ENCODE measurements around the gene TAOK3. TPM values are rescaled to one million over a fixed set of nuclear protein-coding genes. Genes with fewer than 3 reads are reported as not detected.

TAOK3 gene
- total RNA-seq, 1 experiment from 2014 or later: 17.7 TPM

DNA sequence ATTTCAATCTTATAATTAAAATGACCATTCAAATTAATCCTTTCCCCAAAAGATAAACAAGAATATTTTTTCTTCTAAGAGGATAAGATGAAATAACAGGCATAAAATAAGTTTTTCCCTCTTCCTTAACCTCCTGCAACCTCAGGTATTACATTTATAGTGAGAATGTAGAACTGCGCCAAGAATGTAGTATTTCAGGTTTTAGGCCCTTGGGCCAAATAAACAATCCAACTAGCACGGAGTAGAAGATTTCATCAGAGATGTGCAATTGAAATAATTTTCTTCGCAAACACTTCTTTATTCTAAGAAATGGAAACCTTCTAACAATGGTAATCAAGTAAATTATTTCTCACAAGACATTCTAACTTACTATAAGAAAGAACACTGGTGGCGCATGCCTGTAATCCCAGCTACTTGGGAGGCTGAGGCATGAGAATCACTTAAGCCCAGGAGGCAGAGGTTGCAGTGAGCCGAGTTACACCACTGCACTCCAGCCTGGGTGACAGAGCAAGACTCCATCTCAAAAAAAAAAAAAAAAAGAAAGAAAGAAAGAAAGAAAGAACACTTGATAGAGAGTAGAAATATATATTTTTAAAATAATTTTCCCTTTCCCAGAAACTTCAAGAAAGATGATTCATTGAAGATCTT, 100.8 kb downstream of the TAOK3 start:
- Histone ChIP-seq H3K9me3 (no peaks in the 10 kb centered on the region), H3K36me3 (ENCODE audit: control insufficient read depth, insufficient read depth, low read length) (no peaks in the 10 kb centered on the region), H3K4me1 (peaks cover 32% of the 10 kb centered on the region), H3K27me3 (replicated peaks; ENCODE audit: control insufficient read depth, insufficient read depth, low read length) (no peaks in the 10 kb centered on the region), H3K4me3 (ENCODE audit: low read depth, low read length) (no peak overlapping the region)
- Mint-ChIP-seq H3K9me3 (ENCODE audit: unreplicated experiment) (no peaks in the 10 kb centered on the region), H3K27me3 (ENCODE audit: insufficient read depth, unreplicated experiment) (no peaks in the 10 kb centered on the region), H3K4me1 (ENCODE audit: low read depth, unreplicated experiment) (peaks cover 26% of the 10 kb centered on the region), H3K36me3 (ENCODE audit: insufficient read depth, unreplicated experiment) (peaks cover 6% of the 10 kb centered on the region), H3K4me3 (ENCODE audit: unreplicated experiment) (peak overlapping the region; percentile 63), H3K27ac (ENCODE audit: unreplicated experiment) (peak overlapping the region; percentile 89)
- TF ChIP-seq, protein P1, sequence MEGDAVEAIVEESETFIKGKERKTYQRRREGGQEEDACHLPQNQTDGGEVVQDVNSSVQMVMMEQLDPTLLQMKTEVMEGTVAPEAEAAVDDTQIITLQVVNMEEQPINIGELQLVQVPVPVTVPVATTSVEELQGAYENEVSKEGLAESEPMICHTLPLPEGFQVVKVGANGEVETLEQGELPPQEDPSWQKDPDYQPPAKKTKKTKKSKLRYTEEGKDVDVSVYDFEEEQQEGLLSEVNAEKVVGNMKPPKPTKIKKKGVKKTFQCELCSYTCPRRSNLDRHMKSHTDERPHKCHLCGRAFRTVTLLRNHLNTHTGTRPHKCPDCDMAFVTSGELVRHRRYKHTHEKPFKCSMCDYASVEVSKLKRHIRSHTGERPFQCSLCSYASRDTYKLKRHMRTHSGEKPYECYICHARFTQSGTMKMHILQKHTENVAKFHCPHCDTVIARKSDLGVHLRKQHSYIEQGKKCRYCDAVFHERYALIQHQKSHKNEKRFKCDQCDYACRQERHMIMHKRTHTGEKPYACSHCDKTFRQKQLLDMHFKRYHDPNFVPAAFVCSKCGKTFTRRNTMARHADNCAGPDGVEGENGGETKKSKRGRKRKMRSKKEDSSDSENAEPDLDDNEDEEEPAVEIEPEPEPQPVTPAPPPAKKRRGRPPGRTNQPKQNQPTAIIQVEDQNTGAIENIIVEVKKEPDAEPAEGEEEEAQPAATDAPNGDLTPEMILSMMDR (IDR thresholded peaks at IDR 0.05; ENCODE audit: insufficient read depth in 1 of 2, low read depth in 1 of 2, low read length in 1 of 2, severe bottlenecking in 1 of 2, unreplicated experiment in 1 of 2): no peak
- peak; percentile 54 to 79 for DNase-seq
- intact Hi-C loops (cut with micrococcal nuclease; ENCODE audit: unreplicated experiment): loop anchor here (1.0 kb wide), 1 partner anchor 104 kb away; the partner anchor contains the start of gene SUDS3
- no TSS peak for BruUV-seq (replicated peaks)
- POLR2A ChIA-PET: no interaction called here
- CTCF ChIA-PET: no interaction called here

DNA sequence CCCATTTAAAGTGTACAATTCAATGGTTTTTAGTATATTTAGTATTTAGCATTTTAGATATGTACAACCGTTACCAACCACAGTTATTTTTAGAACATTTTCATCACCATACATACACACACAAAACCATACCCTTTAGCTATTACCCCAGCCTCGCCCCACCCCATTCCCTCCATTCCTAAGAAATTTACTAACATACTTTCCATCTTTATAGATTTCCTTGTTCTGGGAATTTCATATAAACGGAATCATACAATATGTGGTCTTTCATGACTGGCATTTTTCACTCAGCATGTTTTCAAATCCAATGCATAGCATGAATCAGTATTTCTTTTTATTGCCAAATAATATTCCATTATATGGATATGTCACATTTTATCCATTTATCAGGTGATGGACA, 101.5 kb downstream of the TAOK3 start:
- CTCF ChIA-PET: no interaction called here
- TF ChIP-seq, protein P1 (IDR thresholded peaks at IDR 0.05; ENCODE audit: insufficient read depth in 1 of 2, low read depth in 1 of 2, low read length in 1 of 2, severe bottlenecking in 1 of 2, unreplicated experiment in 1 of 2): no peak
- POLR2A ChIA-PET: no interaction called here
- Histone ChIP-seq H3K27me3 (replicated peaks; ENCODE audit: control insufficient read depth, insufficient read depth, low read length) (no peaks in the 10 kb centered on the region), H3K4me3 (ENCODE audit: low read depth, low read length) (no peak overlapping the region), H3K9me3 (no peaks in the 10 kb centered on the region), H3K4me1 (peaks cover 32% of the 10 kb centered on the region), H3K36me3 (ENCODE audit: control insufficient read depth, insufficient read depth, low read length) (no peaks in the 10 kb centered on the region)
- BruUV-seq (replicated peaks): no TSS peak
- Mint-ChIP-seq H3K9me3 (ENCODE audit: unreplicated experiment) (no peaks in the 10 kb centered on the region), H3K36me3 (ENCODE audit: insufficient read depth, unreplicated experiment) (peaks cover 6% of the 10 kb centered on the region), H3K27me3 (ENCODE audit: insufficient read depth, unreplicated experiment) (no peaks in the 10 kb centered on the region), H3K27ac (ENCODE audit: unreplicated experiment) (peak overlapping the region; percentile 89), H3K4me1 (ENCODE audit: low read depth, unreplicated experiment) (peaks cover 26% of the 10 kb centered on the region), H3K4me3 (ENCODE audit: unreplicated experiment) (no peak overlapping the region)
- intact Hi-C loops (cut with micrococcal nuclease; ENCODE audit: unreplicated experiment): loop anchor here (1.0 kb wide), 1 partner anchor 105 kb away; the partner anchor contains the start of gene SUDS3
- DNase-seq: no peak

- CTCF ChIA-PET: no interaction called here
- peaks cover 6% of the 10 kb centered on the region for H3K36me3 Mint-ChIP-seq (ENCODE audit: insufficient read depth, unreplicated experiment)
Measured at GRCh38 chr12:118269806-118270205, 102.9 kb downstream of the TAOK3 start.

More at GRCh38 chr12:118269806-118270205, 102.9 kb downstream of the TAOK3 start:
- Mint-ChIP-seq H3K4me3 (ENCODE audit: unreplicated experiment) (no peak overlapping the region), H3K27me3 (ENCODE audit: insufficient read depth, unreplicated experiment) (no peaks in the 10 kb centered on the region), H3K4me1 (ENCODE audit: low read depth, unreplicated experiment) (peaks cover 18% of the 10 kb centered on the region), H3K9me3 (ENCODE audit: unreplicated experiment) (no peaks in the 10 kb centered on the region), H3K27ac (ENCODE audit: unreplicated experiment) (no peak overlapping the region)
- no peaks in the 10 kb centered on the region for H3K9me3 ChIP-seq
- intact Hi-C loops (cut with micrococcal nuclease; ENCODE audit: unreplicated experiment): no loop called here
- H3K36me3 ChIP-seq (ENCODE audit: control insufficient read depth, insufficient read depth, low read length): no peaks in the 10 kb centered on the region
- H3K4me1 ChIP-seq: peaks cover 32% of the 10 kb centered on the region
- TF ChIP-seq, protein P1 (IDR thresholded peaks at IDR 0.05; ENCODE audit: insufficient read depth in 1 of 2, low read depth in 1 of 2, low read length in 1 of 2, severe bottlenecking in 1 of 2, unreplicated experiment in 1 of 2): no peak
- no peaks in the 10 kb centered on the region for H3K27me3 ChIP-seq (replicated peaks; ENCODE audit: control insufficient read depth, insufficient read depth, low read length)
- DNase-seq: no peak
- BruUV-seq (replicated peaks): no TSS peak
- POLR2A ChIA-PET: no interaction called here
- no peak overlapping the region for H3K4me3 ChIP-seq (ENCODE audit: low read depth, low read length)
